Fibroblast of the aortic adventitia (primary cell): ENCODE measurements around the gene TMEM171. TPM values are rescaled to one million over a fixed set of nuclear protein-coding genes. Genes with fewer than 3 reads are reported as not detected.

Experiments used
- DNase-seq: peaks from one replicate; pipeline ENCODE4 v3.0.0-alpha.2; 2010; ENCODE audit warnings: low read depth
- H3K4me3 ChIP-seq: 2 replicates; pipeline ENCODE4 v1.5.1; 2011; ENCODE audit warnings: low read depth, mild to moderate bottlenecking, control low read depth, low read length, moderate library complexity
- total RNA-seq: library from RNA; depleted of rRNA; stranded (reverse); fragments of >200 nt; gene quantifications from 2 replicates; pipeline ENCODE4 v1.2.3, GENCODE V29; 2012; ENCODE audit warnings: low replicate concordance
- TF ChIP-seq, protein P1 (sequence below): IDR thresholded peaks from 2 replicates; pipeline ENCODE4 v1.5.1; 2011; ENCODE audit warnings: mild to moderate bottlenecking, low read length, control low read depth, inconsistent platforms; ENCODE audit not compliant: insufficient read depth

Gene TMEM171
- total RNA-seq, 1 donor: 13.1 TPM

- no peak for DNase-seq
- no peak overlapping the region for H3K4me3 ChIP-seq
- TF ChIP-seq, protein P1, sequence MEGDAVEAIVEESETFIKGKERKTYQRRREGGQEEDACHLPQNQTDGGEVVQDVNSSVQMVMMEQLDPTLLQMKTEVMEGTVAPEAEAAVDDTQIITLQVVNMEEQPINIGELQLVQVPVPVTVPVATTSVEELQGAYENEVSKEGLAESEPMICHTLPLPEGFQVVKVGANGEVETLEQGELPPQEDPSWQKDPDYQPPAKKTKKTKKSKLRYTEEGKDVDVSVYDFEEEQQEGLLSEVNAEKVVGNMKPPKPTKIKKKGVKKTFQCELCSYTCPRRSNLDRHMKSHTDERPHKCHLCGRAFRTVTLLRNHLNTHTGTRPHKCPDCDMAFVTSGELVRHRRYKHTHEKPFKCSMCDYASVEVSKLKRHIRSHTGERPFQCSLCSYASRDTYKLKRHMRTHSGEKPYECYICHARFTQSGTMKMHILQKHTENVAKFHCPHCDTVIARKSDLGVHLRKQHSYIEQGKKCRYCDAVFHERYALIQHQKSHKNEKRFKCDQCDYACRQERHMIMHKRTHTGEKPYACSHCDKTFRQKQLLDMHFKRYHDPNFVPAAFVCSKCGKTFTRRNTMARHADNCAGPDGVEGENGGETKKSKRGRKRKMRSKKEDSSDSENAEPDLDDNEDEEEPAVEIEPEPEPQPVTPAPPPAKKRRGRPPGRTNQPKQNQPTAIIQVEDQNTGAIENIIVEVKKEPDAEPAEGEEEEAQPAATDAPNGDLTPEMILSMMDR: no peak
These were observed 1.9 kb upstream of the TMEM171 start for GRCh38 chr5:73118391-73118973.

- TF ChIP-seq, protein P1: no peak
- peak overlapping the region; percentile 75 for H3K4me3 ChIP-seq
- no peak for DNase-seq
These were observed 771 bp upstream of the TMEM171 start for GRCh38 chr5:73119451-73120157.

GRCh38 chr5:73121119-73121463 lies 716 bp downstream of the TMEM171 start:
- peak overlapping the region; percentile 75 for H3K4me3 ChIP-seq
- peak; percentile 48 for DNase-seq
- TF ChIP-seq, protein P1: no peak

- TF ChIP-seq, protein P1: no peak
- peak; percentile 94 for DNase-seq
- H3K4me3 ChIP-seq: no peak overlapping the region
These were observed 2.8 kb downstream of the TMEM171 start for GRCh38 chr5:73122875-73123810.

DNA sequence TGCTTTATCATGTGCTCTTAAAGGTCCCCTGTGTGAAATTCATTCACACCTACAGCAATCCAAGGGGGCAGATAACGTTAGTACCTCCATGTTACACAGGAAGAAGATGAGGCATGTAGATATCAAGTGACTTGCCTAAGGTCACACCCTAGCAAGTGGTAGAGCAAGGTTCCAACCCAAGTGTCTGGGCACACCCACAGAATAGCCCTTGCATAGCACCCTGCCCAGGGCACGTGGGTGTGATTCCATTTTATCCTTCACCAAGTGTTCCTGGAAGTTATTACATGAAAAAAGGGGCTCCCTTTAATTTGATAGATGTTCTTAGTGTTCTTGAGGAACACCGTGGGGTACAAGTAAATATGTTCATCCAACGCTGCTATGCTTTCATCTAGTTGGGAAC lies 4.9 kb downstream of the TMEM171 start:
- DNase-seq: no peak
- H3K4me3 ChIP-seq: no peak overlapping the region
- TF ChIP-seq, protein P1: no peak

- H3K4me3 ChIP-seq: no peak overlapping the region
- TF ChIP-seq, protein P1: no peak
- no peak for DNase-seq
These were observed 6.0 kb downstream of the TMEM171 start for GRCh38 chr5:73126381-73126780.
